Measurements from ENCODE around the gene TRIM33. TPM values are rescaled to one million over a fixed set of nuclear protein-coding genes. Genes with fewer than 3 reads are reported as not detected.

Gene TRIM33
- polyA plus RNA-seq, 1 of the 3 experiments (the other 2 are of a cell fraction) = 6.3 TPM

DNA sequence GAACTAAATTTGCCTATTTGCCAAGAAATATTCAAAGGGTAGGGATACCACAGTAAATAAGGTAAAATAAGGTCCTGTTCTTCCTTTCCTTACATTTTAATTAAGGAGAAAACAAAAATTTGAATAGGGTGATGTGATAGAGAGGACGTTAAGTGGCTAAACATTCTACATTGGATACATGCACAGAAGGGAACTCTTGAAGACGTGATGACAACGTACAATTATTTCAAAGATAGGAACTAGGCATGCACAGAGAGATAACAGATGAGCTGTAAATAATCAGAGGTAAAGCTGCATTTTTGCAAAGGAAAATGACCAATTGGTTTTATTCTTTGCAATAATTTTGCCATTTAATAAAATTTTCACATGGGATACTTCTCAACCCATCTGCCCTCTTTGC lies 69.7 kb downstream of the TRIM33 start:
- H3K9me3 ChIP-seq = no peaks in the 10 kb centered on the region
- 96% methylated on average over 3 of the region's 3 CpGs for WGBS (ENCODE audit: low lambda C conversion rate)
- no peaks in the 10 kb centered on the region for H3F3A ChIP-seq (replicated peaks; ENCODE audit: insufficient read depth)
- H4K20me1 ChIP-seq (ENCODE audit: insufficient read depth) = no peaks in the 10 kb centered on the region
- H3K4me1 ChIP-seq (ENCODE audit: control insufficient read depth in 1 of 2, insufficient read depth in 2 of 2, low read depth in 1 of 2, low read length in 1 of 2) = no peaks in the 10 kb centered on the region
- H3K4me2 ChIP-seq = no peak overlapping the region
- peaks cover 19% of the 10 kb centered on the region; the same call in 1 of the 2 replicates for H3K79me2 ChIP-seq (ENCODE audit: insufficient read depth)
- H3K27ac ChIP-seq (ENCODE audit: low read depth in 2 of 2, low read length in 1 of 2) = no peak overlapping the region
- no peak for DNase-seq
- no peak overlapping the region for H3K9ac ChIP-seq
- no peak overlapping the region for H3K4me3 ChIP-seq (ENCODE audit: low read depth in 2 of 2, low read length in 1 of 2)
- H2AFZ ChIP-seq (ENCODE audit: low read depth) = no peak overlapping the region
- ChIA-PET CTCF (interaction anchor here (1.5 to 1.6 kb wide), 2 partner anchors 13 to 119 kb away, joined by 3 to 4 read pairs; no protein-coding TSS in a partner anchor), POLR2A (no interaction called here)
- peaks cover 10 to 49% of the 10 kb centered on the region in 2 experiments for H3K36me3 ChIP-seq (replicated peaks in 1 of 2; ENCODE audit: control insufficient read depth in 1 of 2, insufficient read depth in 2 of 2, low read length in 1 of 2)
- no peak for TF ChIP-seq ZBTB33 (IDR thresholded peaks at IDR 0.05; ENCODE audit: borderline replicate concordance, low read depth)
- no peak for TF ChIP-seq NRF1 (IDR thresholded peaks at IDR 0.05; ENCODE audit: low read depth, low read length)
- TF ChIP-seq, protein P1, sequence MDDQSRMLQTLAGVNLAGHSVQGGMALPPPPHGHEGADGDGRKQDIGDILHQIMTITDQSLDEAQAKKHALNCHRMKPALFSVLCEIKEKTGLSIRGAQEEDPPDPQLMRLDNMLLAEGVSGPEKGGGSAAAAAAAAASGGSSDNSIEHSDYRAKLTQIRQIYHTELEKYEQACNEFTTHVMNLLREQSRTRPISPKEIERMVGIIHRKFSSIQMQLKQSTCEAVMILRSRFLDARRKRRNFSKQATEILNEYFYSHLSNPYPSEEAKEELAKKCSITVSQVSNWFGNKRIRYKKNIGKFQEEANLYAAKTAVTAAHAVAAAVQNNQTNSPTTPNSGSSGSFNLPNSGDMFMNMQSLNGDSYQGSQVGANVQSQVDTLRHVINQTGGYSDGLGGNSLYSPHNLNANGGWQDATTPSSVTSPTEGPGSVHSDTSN (IDR thresholded peaks at IDR 0.05) = no peak
- TF ChIP-seq, protein P2, sequence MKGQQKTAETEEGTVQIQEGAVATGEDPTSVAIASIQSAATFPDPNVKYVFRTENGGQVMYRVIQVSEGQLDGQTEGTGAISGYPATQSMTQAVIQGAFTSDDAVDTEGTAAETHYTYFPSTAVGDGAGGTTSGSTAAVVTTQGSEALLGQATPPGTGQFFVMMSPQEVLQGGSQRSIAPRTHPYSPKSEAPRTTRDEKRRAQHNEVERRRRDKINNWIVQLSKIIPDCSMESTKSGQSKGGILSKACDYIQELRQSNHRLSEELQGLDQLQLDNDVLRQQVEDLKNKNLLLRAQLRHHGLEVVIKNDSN (IDR thresholded peaks at IDR 0.05; ENCODE audit: borderline replicate concordance, low read depth) = no peak
- no peak for TF ChIP-seq FOSL2 (IDR thresholded peaks at IDR 0.05; ENCODE audit: borderline replicate concordance, low read depth)
- TF ChIP-seq JUND (IDR thresholded peaks at IDR 0.05) = no peak
- no peak for TF ChIP-seq CHD2 (IDR thresholded peaks at IDR 0.05; ENCODE audit: low read length, partially characterized antibody)
- TF ChIP-seq EZH2phosphoT487 (IDR thresholded peaks at IDR 0.05; ENCODE audit: borderline replicate concordance, low read depth) = no peak
- no peak for TF ChIP-seq GABPA (IDR thresholded peaks at IDR 0.05; ENCODE audit: low read depth)
- no peak for TF ChIP-seq EP300 (IDR thresholded peaks at IDR 0.05; ENCODE audit: borderline replicate concordance in 1 of 2, low read depth in 1 of 2, low read length in 1 of 2)
- TF ChIP-seq FOXJ3 (CRISPR knock-in tag; IDR thresholded peaks at IDR 0.05) = no peak
- no peaks in the 10 kb centered on the region for H3K9me2 ChIP-seq
- no peaks in the 10 kb centered on the region for H3K27me3 ChIP-seq (ENCODE audit: insufficient read depth)

- Histone ChIP-seq H3K9ac (no peak overlapping the region), H3K27me3 (ENCODE audit: insufficient read depth) (no peaks in the 10 kb centered on the region), H3K4me2 (no peak overlapping the region), H3K4me1 (ENCODE audit: control insufficient read depth in 1 of 2, insufficient read depth in 2 of 2, low read depth in 1 of 2, low read length in 1 of 2) (peaks cover 0 to 6% of the 10 kb centered on the region in 2 experiments; a peak in 1 of 4 replicates), H3K4me3 (ENCODE audit: low read depth in 2 of 2, low read length in 1 of 2) (no peak overlapping the region), H3F3A (replicated peaks; ENCODE audit: insufficient read depth) (no peaks in the 10 kb centered on the region), H3K79me2 (ENCODE audit: insufficient read depth) (peaks cover 32% of the 10 kb centered on the region), H3K9me3 (no peaks in the 10 kb centered on the region), H3K9me2 (no peaks in the 10 kb centered on the region), H3K27ac (ENCODE audit: low read depth in 2 of 2, low read length in 1 of 2) (no peak overlapping the region), H4K20me1 (ENCODE audit: insufficient read depth) (no peaks in the 10 kb centered on the region), H2AFZ (ENCODE audit: low read depth) (no peak overlapping the region), H3K36me3 (replicated peaks in 1 of 2; ENCODE audit: control insufficient read depth in 1 of 2, insufficient read depth in 2 of 2, low read length in 1 of 2) (peaks cover 10 to 36% of the 10 kb centered on the region in 2 experiments)
- CTCF ChIA-PET = interaction anchor here (0.7 kb wide), 1 partner anchor 22 kb away, joined by 3 read pairs; no protein-coding TSS in a partner anchor
- POLR2A ChIA-PET = no interaction called here
- WGBS (ENCODE audit: low lambda C conversion rate) = 90% methylated on average over 4 of the region's 4 CpGs
- no peak for DNase-seq
- no peak for TF ChIP-seq POLR2AphosphoS5 (IDR thresholded peaks at IDR 0.05; ENCODE audit: low read depth, low read length)
- TF ChIP-seq USF2 (IDR thresholded peaks at IDR 0.05; ENCODE audit: borderline replicate concordance, low read depth, low read length) = no peak
- TF ChIP-seq, protein P1 (IDR thresholded peaks at IDR 0.05) = no peak
- no peak for TF ChIP-seq EP300 (IDR thresholded peaks at IDR 0.05; ENCODE audit: borderline replicate concordance in 1 of 2, low read depth in 1 of 2, low read length in 1 of 2)
- TF ChIP-seq CHD2 (IDR thresholded peaks at IDR 0.05; ENCODE audit: low read length, partially characterized antibody) = no peak
- TF ChIP-seq SIN3A (IDR thresholded peaks at IDR 0.05; ENCODE audit: borderline replicate concordance, low read depth, low read length) = no peak
- TF ChIP-seq RCOR1 (IDR thresholded peaks at IDR 0.05; ENCODE audit: low read length) = no peak
- no peak for TF ChIP-seq RXRA (IDR thresholded peaks at IDR 0.05; ENCODE audit: borderline replicate concordance, low read depth)
- TF ChIP-seq MAX (IDR thresholded peaks at IDR 0.05; ENCODE audit: low read depth) = no peak
- TF ChIP-seq, protein P2 (IDR thresholded peaks at IDR 0.05; ENCODE audit: borderline replicate concordance, low read depth) = no peak
- no peak for TF ChIP-seq NRF1 (IDR thresholded peaks at IDR 0.05; ENCODE audit: low read depth, low read length)
Observed at GRCh38 chr1:114439369-114439768, 71.6 kb downstream of the TRIM33 start.
